Liver (tissue), 9 donors: ENCODE results near the gene KCNMA1. TPM values are rescaled to one million over a fixed set of nuclear protein-coding genes. Genes with fewer than 3 reads are reported as not detected.

Experiments used
- DNase-seq: peaks from one replicate; pipeline ENCODE4 v3.0.0-alpha.2; 2017; ENCODE audit warnings: low spot score
- H3K27ac ChIP-seq, 2 donors: one replicate each; pipeline ENCODE4 v1.7.0; 2013; ENCODE audit warnings: inconsistent platforms in 2 of 2, low read length in 2 of 2, control low read depth in 1 of 2, low read depth in 1 of 2, mild to moderate bottlenecking in 1 of 2
- H3K27me3 ChIP-seq, 4 donors: one replicate each; pipeline versions ENCODE4 v1.6.1 to v1.7.0; 2013; ENCODE audit warnings: low read length in 3 of 4, inconsistent platforms in 1 of 4, mild to moderate bottlenecking in 1 of 4, moderate library complexity in 1 of 4; ENCODE audit not compliant: control insufficient read depth in 4 of 4, insufficient read depth in 4 of 4
- H3K36me3 ChIP-seq, 4 donors: one replicate each; pipeline versions ENCODE4 v1.6.1 to v1.7.0; 2013; ENCODE audit warnings: low read length in 3 of 4, mild to moderate bottlenecking in 3 of 4, low read depth in 1 of 4, moderate library complexity in 1 of 4; ENCODE audit not compliant: control insufficient read depth in 4 of 4, insufficient read depth in 3 of 4
- H3K4me1 ChIP-seq, 4 donors: one replicate each; pipeline versions ENCODE4 v1.6.1 to v1.7.0; 2013; ENCODE audit warnings: low read length in 3 of 4, mild to moderate bottlenecking in 3 of 4, moderate library complexity in 1 of 4; ENCODE audit not compliant: control insufficient read depth in 4 of 4, insufficient read depth in 4 of 4
- H3K4me3 ChIP-seq, 3 donors: one replicate each; pipeline versions ENCODE4 v1.6.1 to v1.7.0; 2013; ENCODE audit warnings: low read length in 3 of 3, control low read depth in 1 of 3, low read depth in 1 of 3, mild to moderate bottlenecking in 1 of 3
- H3K9ac ChIP-seq, 2 donors: one replicate each; pipeline ENCODE4 v1.7.0; 2013; ENCODE audit warnings: low read length in 2 of 2, mild to moderate bottlenecking in 2 of 2, moderate library complexity in 2 of 2, control low read depth in 1 of 2, low read depth in 1 of 2
- H3K9me3 ChIP-seq, 4 donors: one replicate each; pipeline versions ENCODE4 v1.6.1 to v1.7.0; 2013; ENCODE audit warnings: low read length in 3 of 4; ENCODE audit not compliant: control insufficient read depth in 4 of 4
- EGR1 ChIP-seq, 2 donors: IDR thresholded peaks; 2 replicates each; pipeline ENCODE4 v1.6.1; 2016 to 2018; ENCODE audit warnings: antibody characterized with exemption in 2 of 2, low read depth in 2 of 2
- FOXA2 ChIP-seq: IDR thresholded peaks from 2 replicates; pipeline ENCODE4 v1.6.1; 2016; ENCODE audit warnings: antibody characterized with exemption
- GABPA ChIP-seq, 2 donors: IDR thresholded peaks in 1 of 2; conservative IDR thresholded peaks in 1 of 2; 2 replicates each; pipeline ENCODE4 v1.6.1; 2016; ENCODE audit warnings: antibody characterized with exemption in 2 of 2, mild to moderate bottlenecking in 1 of 2, moderate library complexity in 1 of 2
- HNF4A ChIP-seq, 2 donors: conservative IDR thresholded peaks; 2 replicates each; pipeline ENCODE4 v1.6.1; 2016; ENCODE audit warnings: antibody characterized with exemption in 2 of 2, mild to moderate bottlenecking in 2 of 2
- HNF4G ChIP-seq: IDR thresholded peaks from 2 replicates; pipeline ENCODE4 v1.6.1; 2016; ENCODE audit warnings: antibody characterized with exemption
- JUND ChIP-seq, 2 donors: IDR thresholded peaks; 2 replicates each; pipeline ENCODE4 v1.6.1; 2016; ENCODE audit warnings: antibody characterized with exemption in 2 of 2
- NR2F2 ChIP-seq: IDR thresholded peaks from 2 replicates; pipeline ENCODE4 v1.6.1; 2016; ENCODE audit warnings: antibody characterized with exemption
- RAD21 ChIP-seq, 2 donors: IDR thresholded peaks; 2 replicates each; pipeline ENCODE4 v1.6.1; 2016; ENCODE audit warnings: antibody characterized with exemption in 2 of 2, mild to moderate bottlenecking in 2 of 2
- RXRA ChIP-seq, 2 donors: IDR thresholded peaks; 2 replicates each; pipeline ENCODE4 v1.6.1; 2017 to 2018; ENCODE audit warnings: antibody characterized with exemption in 2 of 2, mild to moderate bottlenecking in 1 of 2
- SP1 ChIP-seq: IDR thresholded peaks from 2 replicates; pipeline ENCODE4 v1.6.1; 2018; ENCODE audit warnings: antibody characterized with exemption, mild to moderate bottlenecking
- TAF1 ChIP-seq: conservative IDR thresholded peaks from 2 replicates; pipeline ENCODE4 v1.6.1; 2016; ENCODE audit warnings: antibody characterized with exemption, mild to moderate bottlenecking
- YY1 ChIP-seq: IDR thresholded peaks from 2 replicates; pipeline ENCODE4 v1.6.1; 2016; ENCODE audit warnings: antibody characterized with exemption, mild to moderate bottlenecking
- ZBTB33 ChIP-seq: IDR thresholded peaks from 2 replicates; pipeline ENCODE4 v1.6.1; 2016; ENCODE audit warnings: antibody characterized with exemption
- WGBS: extraction: QIAGEN DNeasy Blood & Tissue Kit; methylation state at CpG from one replicate; pipeline ENCODE4 v1.1.7; 2013; 5-methylcytosine and 5-hydroxymethylcytosine counted together
- polyA plus RNA-seq, 2 donors: library from polyadenylated mRNA; stranded (reverse) in 1 of 2; unstranded in 1 of 2; fragments of 200-250 nt in 1 of 2; fragments of >200 nt in 1 of 2; fragmentation: Nextera tagmentation in 1 of 2; extraction: Ambion mirVana in 1 of 2; gene quantifications; one replicate each; pipeline versions ENCODE4 v1.2.1 to v1.2.3, GENCODE V29; 2013 to 2015
- total RNA-seq, 2 donors: library from RNA; depleted of rRNA; stranded (reverse); fragments of >200 nt; gene quantifications; one replicate each; pipeline ENCODE4 v1.2.3, GENCODE V29; 2014
- TF ChIP-seq, protein P1 (sequence below): IDR thresholded peaks from 2 replicates; pipeline ENCODE4 v1.6.1; 2016; ENCODE audit warnings: antibody characterized with exemption
- TF ChIP-seq, protein P2 (sequence below): IDR thresholded peaks from 2 replicates; pipeline ENCODE4 v1.6.1; 2016; ENCODE audit warnings: antibody characterized with exemption, mild to moderate bottlenecking
- TF ChIP-seq, protein P3 (sequence below): IDR thresholded peaks from 2 replicates; pipeline ENCODE4 v1.6.1; 2016; ENCODE audit warnings: antibody characterized with exemption
- TF ChIP-seq, protein P4 (sequence below): fragments of 150-350 bp; IDR thresholded peaks from 2 replicates; pipeline ENCODE4 v1.5.1; 2017; ENCODE audit warnings: improper control_type of control experiment, low read depth, low read length; ENCODE audit not compliant: missing input control
- donor health status: healthy.
- donor health status: healthy.
- donor health status: healthy.
- donor health status: healthy.
- donor health status: healthy.

KCNMA1 gene
- total and polyA plus RNA-seq, 4 donors: 2.5 to 9.7 (median 4.7) TPM

- TF ChIP-seq ZBTB33 (no peak), TAF1 (no peak), RXRA (IDR thresholded peaks at IDR 0.05) (no peak)
Measured at GRCh38 chr10:77459905-77460304, 177.7 kb downstream of the KCNMA1 start (continued).

GRCh38 chr10:77458986-77459590 is 178.5 kb downstream of the KCNMA1 start:
- DNase-seq: no peak
- no peaks in the 10 kb centered on the region for H3K9me3 ChIP-seq
- H3K9ac ChIP-seq: no peak overlapping the region
- H3K36me3 ChIP-seq: no peaks in the 10 kb centered on the region
- H3K4me1 ChIP-seq: no peaks in the 10 kb centered on the region
- no peak overlapping the region for H3K4me3 ChIP-seq
- WGBS: 92% methylated on average over 3 of the region's 3 CpGs
- H3K27ac ChIP-seq: no peak overlapping the region
- TF ChIP-seq, protein P1, sequence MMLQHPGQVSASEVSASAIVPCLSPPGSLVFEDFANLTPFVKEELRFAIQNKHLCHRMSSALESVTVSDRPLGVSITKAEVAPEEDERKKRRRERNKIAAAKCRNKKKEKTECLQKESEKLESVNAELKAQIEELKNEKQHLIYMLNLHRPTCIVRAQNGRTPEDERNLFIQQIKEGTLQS: no peak
- TF ChIP-seq HNF4G: no peak
- no peak for TF ChIP-seq EGR1 (IDR thresholded peaks at IDR 0.05; ENCODE audit: low read depth in 2 of 2)
- no peaks in the 10 kb centered on the region for H3K27me3 ChIP-seq

DNA sequence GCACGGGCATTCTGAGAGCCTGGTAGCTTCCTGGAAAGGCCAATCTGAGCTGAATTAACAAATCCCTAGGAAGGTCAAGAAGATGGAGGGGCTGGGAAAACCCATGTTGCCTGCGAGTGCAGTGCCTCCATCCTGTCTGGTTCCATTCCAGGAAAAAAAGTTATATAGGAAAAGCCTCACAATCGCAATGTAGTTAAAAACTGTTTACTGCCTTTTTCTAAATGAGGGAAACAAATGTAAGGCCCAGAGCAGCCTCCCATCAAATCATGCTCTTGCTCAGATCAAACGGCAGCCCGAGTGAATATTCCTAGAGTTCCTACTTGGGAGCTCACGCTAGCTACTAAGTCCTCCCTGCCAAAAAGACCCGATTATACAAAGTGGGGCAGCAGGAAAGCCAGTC is 179.9 kb downstream of the KCNMA1 start:
- H3K4me3 ChIP-seq: no peak overlapping the region
- TF ChIP-seq ZBTB33 (no peak), TAF1 (no peak), GABPA (IDR thresholded peaks at IDR 0.05 in 1 of 2, conservative IDR thresholded peaks at IDR 0.05 in 1 of 2) (no peak), RAD21 (IDR thresholded peaks at IDR 0.05) (no peak), NR2F2 (no peak), JUND (IDR thresholded peaks at IDR 0.05) (no peak), YY1 (no peak), HNF4G (no peak), HNF4A (conservative IDR thresholded peaks at IDR 0.05) (no peak), FOXA2 (no peak), RXRA (IDR thresholded peaks at IDR 0.05) (no peak), SP1 (no peak)
- TF ChIP-seq, protein P1: no peak
- TF ChIP-seq, protein P2, sequence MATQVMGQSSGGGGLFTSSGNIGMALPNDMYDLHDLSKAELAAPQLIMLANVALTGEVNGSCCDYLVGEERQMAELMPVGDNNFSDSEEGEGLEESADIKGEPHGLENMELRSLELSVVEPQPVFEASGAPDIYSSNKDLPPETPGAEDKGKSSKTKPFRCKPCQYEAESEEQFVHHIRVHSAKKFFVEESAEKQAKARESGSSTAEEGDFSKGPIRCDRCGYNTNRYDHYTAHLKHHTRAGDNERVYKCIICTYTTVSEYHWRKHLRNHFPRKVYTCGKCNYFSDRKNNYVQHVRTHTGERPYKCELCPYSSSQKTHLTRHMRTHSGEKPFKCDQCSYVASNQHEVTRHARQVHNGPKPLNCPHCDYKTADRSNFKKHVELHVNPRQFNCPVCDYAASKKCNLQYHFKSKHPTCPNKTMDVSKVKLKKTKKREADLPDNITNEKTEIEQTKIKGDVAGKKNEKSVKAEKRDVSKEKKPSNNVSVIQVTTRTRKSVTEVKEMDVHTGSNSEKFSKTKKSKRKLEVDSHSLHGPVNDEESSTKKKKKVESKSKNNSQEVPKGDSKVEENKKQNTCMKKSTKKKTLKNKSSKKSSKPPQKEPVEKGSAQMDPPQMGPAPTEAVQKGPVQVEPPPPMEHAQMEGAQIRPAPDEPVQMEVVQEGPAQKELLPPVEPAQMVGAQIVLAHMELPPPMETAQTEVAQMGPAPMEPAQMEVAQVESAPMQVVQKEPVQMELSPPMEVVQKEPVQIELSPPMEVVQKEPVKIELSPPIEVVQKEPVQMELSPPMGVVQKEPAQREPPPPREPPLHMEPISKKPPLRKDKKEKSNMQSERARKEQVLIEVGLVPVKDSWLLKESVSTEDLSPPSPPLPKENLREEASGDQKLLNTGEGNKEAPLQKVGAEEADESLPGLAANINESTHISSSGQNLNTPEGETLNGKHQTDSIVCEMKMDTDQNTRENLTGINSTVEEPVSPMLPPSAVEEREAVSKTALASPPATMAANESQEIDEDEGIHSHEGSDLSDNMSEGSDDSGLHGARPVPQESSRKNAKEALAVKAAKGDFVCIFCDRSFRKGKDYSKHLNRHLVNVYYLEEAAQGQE: no peak
- TF ChIP-seq, protein P3, sequence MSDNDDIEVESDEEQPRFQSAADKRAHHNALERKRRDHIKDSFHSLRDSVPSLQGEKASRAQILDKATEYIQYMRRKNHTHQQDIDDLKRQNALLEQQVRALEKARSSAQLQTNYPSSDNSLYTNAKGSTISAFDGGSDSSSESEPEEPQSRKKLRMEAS: no peak
- TF ChIP-seq, protein P4, sequence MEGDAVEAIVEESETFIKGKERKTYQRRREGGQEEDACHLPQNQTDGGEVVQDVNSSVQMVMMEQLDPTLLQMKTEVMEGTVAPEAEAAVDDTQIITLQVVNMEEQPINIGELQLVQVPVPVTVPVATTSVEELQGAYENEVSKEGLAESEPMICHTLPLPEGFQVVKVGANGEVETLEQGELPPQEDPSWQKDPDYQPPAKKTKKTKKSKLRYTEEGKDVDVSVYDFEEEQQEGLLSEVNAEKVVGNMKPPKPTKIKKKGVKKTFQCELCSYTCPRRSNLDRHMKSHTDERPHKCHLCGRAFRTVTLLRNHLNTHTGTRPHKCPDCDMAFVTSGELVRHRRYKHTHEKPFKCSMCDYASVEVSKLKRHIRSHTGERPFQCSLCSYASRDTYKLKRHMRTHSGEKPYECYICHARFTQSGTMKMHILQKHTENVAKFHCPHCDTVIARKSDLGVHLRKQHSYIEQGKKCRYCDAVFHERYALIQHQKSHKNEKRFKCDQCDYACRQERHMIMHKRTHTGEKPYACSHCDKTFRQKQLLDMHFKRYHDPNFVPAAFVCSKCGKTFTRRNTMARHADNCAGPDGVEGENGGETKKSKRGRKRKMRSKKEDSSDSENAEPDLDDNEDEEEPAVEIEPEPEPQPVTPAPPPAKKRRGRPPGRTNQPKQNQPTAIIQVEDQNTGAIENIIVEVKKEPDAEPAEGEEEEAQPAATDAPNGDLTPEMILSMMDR: no peak
- WGBS: 85% methylated on average over 7 of the region's 7 CpGs
- H3K27me3 ChIP-seq: no peaks in the 10 kb centered on the region
- H3K9me3 ChIP-seq: no peaks in the 10 kb centered on the region
- H3K27ac ChIP-seq: no peak overlapping the region
- DNase-seq: no peak
- H3K4me1 ChIP-seq: no peaks in the 10 kb centered on the region
- no peaks in the 10 kb centered on the region for H3K36me3 ChIP-seq
- H3K9ac ChIP-seq: no peak overlapping the region
